ENCODE measurements around the gene LBH. TPM values are rescaled to one million over a fixed set of nuclear protein-coding genes. Genes with fewer than 3 reads are reported as not detected.

Gene LBH
- total RNA-seq, 1 donor from 2014 or later, result 80.5 TPM

- H3K4me1 Mint-ChIP-seq (ENCODE audit: low read depth), result peaks cover 4% of the 10 kb centered on the region
- no peak overlapping the region for H3K27ac Mint-ChIP-seq
- peaks cover 8% of the 10 kb centered on the region for H3K9me3 Mint-ChIP-seq (ENCODE audit: low read depth)
- no peaks in the 10 kb centered on the region for H3K27me3 Mint-ChIP-seq
- H3K4me3 Mint-ChIP-seq (ENCODE audit: low read depth), result no peak overlapping the region
- no peak for DNase-seq (ENCODE audit: low spot score, unreplicated experiment)
- TF ChIP-seq, protein P1, sequence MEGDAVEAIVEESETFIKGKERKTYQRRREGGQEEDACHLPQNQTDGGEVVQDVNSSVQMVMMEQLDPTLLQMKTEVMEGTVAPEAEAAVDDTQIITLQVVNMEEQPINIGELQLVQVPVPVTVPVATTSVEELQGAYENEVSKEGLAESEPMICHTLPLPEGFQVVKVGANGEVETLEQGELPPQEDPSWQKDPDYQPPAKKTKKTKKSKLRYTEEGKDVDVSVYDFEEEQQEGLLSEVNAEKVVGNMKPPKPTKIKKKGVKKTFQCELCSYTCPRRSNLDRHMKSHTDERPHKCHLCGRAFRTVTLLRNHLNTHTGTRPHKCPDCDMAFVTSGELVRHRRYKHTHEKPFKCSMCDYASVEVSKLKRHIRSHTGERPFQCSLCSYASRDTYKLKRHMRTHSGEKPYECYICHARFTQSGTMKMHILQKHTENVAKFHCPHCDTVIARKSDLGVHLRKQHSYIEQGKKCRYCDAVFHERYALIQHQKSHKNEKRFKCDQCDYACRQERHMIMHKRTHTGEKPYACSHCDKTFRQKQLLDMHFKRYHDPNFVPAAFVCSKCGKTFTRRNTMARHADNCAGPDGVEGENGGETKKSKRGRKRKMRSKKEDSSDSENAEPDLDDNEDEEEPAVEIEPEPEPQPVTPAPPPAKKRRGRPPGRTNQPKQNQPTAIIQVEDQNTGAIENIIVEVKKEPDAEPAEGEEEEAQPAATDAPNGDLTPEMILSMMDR (IDR thresholded peaks at IDR 0.05; ENCODE audit: unreplicated experiment), result no peak
- peaks cover 38% of the 10 kb centered on the region for H3K36me3 Mint-ChIP-seq (ENCODE audit: insufficient read depth)
These were observed 28.7 kb downstream of the LBH start for GRCh38 chr2:30259827-30260679.

DNA sequence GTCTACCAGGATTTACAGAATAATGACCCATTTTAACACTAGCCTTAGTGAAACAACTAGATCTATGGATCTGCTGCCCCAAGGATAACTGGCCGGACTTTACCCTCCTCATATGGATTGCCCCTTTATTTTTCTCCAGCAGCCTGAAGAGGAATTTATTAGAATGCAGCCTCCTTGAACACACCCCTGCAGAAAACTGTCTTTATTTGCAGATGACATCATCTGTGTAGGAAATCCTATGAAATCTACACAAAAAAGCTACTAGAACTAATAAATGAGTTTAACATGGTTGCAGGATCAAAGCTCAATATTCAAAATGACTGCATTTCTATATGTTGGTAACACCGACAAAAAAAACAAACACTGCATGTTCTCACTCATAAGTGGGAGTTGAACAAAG is 29.6 kb downstream of the LBH start:
- TF ChIP-seq, protein P1 (IDR thresholded peaks at IDR 0.05; ENCODE audit: unreplicated experiment), result no peak
- H3K27ac Mint-ChIP-seq, result no peak overlapping the region
- DNase-seq (ENCODE audit: low spot score, unreplicated experiment), result no peak
- H3K9me3 Mint-ChIP-seq (ENCODE audit: low read depth), result peaks cover 8% of the 10 kb centered on the region
- H3K36me3 Mint-ChIP-seq (ENCODE audit: insufficient read depth), result peaks cover 37% of the 10 kb centered on the region
- H3K27me3 Mint-ChIP-seq, result no peaks in the 10 kb centered on the region
- no peak overlapping the region for H3K4me3 Mint-ChIP-seq (ENCODE audit: low read depth)
- H3K4me1 Mint-ChIP-seq (ENCODE audit: low read depth), result peaks cover 4% of the 10 kb centered on the region

DNA sequence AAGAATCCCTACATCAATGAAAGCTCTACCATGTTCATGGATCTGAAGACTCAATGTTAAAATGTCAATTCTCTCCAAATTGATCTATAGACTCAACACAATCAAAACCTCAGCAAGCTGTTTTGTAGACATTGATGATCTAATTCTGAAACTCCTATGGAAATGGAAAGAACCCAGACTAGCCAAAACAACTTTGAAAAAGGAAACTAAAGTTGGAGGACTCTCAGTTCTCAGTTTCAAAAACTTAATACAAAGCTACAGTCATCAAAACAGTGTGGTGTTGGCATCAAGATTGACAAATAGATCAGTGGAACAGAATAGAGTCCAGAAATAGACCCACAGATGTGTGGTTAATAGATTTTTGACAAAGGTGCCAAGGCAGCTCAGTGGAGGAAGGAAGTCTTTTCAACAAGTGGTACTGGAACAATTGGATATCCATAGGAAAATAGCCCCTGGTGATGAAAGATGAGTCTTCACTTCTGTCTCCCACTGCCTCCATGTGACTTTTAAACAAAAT is 30.4 kb downstream of the LBH start:
- Mint-ChIP-seq H3K4me1 (ENCODE audit: low read depth) (peaks cover 4% of the 10 kb centered on the region), H3K4me3 (ENCODE audit: low read depth) (no peak overlapping the region), H3K27ac (no peak overlapping the region), H3K36me3 (ENCODE audit: insufficient read depth) (peaks cover 36% of the 10 kb centered on the region), H3K9me3 (ENCODE audit: low read depth) (peaks cover 8% of the 10 kb centered on the region), H3K27me3 (no peaks in the 10 kb centered on the region)
- TF ChIP-seq, protein P1 (IDR thresholded peaks at IDR 0.05; ENCODE audit: unreplicated experiment), result no peak
- no peak for DNase-seq (ENCODE audit: low spot score, unreplicated experiment)

- DNase-seq (ENCODE audit: low spot score, unreplicated experiment), result no peak
- Mint-ChIP-seq H3K36me3 (ENCODE audit: insufficient read depth) (peaks cover 27% of the 10 kb centered on the region), H3K4me1 (ENCODE audit: low read depth) (peaks cover 4% of the 10 kb centered on the region), H3K4me3 (ENCODE audit: low read depth) (no peak overlapping the region), H3K9me3 (ENCODE audit: low read depth) (peaks cover 8% of the 10 kb centered on the region), H3K27me3 (no peaks in the 10 kb centered on the region), H3K27ac (no peak overlapping the region)
- TF ChIP-seq, protein P1 (IDR thresholded peaks at IDR 0.05; ENCODE audit: unreplicated experiment), result no peak
These were observed 31.5 kb downstream of the LBH start for GRCh38 chr2:30262716-30263309.

DNA sequence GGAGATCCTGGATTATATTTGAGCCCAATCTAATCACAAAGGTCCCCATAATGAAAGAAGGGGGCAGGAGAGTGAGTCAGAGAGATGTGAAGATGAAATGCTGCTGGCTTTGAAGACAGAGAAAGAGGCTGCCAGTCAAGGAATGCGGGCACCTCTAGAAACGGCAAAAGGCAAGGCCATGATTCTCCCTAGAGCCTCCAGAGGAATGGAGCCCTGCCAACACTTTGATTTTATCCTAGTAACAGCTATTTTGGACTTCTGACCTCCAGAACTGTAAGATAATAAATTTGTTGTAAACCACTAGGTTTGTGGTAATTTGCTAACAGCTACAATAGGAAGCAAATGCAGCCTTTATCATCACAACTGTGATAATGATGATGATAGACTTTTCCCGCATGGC is 32.9 kb downstream of the LBH start:
- Mint-ChIP-seq H3K36me3 (ENCODE audit: insufficient read depth) (peaks cover 18% of the 10 kb centered on the region), H3K27me3 (no peaks in the 10 kb centered on the region), H3K27ac (no peak overlapping the region), H3K4me1 (ENCODE audit: low read depth) (peaks cover 4% of the 10 kb centered on the region), H3K4me3 (ENCODE audit: low read depth) (no peak overlapping the region), H3K9me3 (ENCODE audit: low read depth) (peaks cover 8% of the 10 kb centered on the region)
- TF ChIP-seq, protein P1 (IDR thresholded peaks at IDR 0.05; ENCODE audit: unreplicated experiment), result no peak
- DNase-seq (ENCODE audit: low spot score, unreplicated experiment), result no peak
